ENCODE measurements around the gene RIPK4.

RIPK4 gene

DNA sequence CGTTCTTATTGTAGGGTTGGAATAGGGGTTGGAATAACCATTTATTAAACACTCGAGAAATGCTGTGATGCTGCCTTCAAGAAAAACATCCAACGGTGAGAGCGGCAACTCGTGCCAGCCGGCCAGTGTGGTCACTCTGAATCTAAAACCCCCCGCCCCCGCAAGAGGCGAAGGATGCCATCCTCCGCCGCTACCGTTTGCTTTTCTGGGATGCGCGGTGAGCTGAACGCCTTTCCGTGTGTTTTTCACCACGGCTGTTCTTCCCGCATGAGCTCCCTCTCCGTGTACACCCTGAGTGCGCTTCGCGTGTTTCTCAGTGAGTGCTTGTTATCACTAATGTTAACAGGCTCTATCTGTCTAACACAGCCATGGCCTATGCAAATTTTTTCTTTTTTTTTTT is 42.0 kb upstream of the RIPK4 start:
- no peak for DNase-seq (ENCODE audit: low read depth)
- TF ChIP-seq, protein P1, sequence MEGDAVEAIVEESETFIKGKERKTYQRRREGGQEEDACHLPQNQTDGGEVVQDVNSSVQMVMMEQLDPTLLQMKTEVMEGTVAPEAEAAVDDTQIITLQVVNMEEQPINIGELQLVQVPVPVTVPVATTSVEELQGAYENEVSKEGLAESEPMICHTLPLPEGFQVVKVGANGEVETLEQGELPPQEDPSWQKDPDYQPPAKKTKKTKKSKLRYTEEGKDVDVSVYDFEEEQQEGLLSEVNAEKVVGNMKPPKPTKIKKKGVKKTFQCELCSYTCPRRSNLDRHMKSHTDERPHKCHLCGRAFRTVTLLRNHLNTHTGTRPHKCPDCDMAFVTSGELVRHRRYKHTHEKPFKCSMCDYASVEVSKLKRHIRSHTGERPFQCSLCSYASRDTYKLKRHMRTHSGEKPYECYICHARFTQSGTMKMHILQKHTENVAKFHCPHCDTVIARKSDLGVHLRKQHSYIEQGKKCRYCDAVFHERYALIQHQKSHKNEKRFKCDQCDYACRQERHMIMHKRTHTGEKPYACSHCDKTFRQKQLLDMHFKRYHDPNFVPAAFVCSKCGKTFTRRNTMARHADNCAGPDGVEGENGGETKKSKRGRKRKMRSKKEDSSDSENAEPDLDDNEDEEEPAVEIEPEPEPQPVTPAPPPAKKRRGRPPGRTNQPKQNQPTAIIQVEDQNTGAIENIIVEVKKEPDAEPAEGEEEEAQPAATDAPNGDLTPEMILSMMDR (conservative IDR thresholded peaks at IDR 0.05; ENCODE audit: low read depth, low read length): no peak
- H3K4me3 ChIP-seq (ENCODE audit: low read length): no peak overlapping the region

DNA sequence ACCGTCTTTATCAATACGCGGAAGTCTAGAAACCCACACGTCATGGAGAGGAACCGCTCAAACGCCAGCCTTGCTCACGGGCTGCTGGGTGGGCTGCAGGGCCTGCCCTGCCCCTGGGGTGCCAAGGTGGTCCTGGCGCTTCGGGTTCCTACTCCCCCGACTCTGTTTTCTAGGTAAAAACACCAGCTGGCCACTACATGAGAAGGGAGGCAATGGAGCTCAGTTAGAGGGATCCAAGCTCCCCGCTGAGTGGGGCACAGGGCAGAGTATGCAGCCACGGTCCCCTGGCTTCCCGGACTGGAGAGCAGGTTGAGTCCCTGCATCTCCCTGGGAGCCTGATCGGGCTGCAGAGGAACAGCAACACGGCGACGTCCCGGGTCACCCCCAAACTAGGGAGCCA is 41.2 kb upstream of the RIPK4 start:
- no peak for DNase-seq (ENCODE audit: low read depth)
- TF ChIP-seq, protein P1 (conservative IDR thresholded peaks at IDR 0.05; ENCODE audit: low read depth, low read length): no peak
- H3K4me3 ChIP-seq (ENCODE audit: low read length): no peak overlapping the region

DNA sequence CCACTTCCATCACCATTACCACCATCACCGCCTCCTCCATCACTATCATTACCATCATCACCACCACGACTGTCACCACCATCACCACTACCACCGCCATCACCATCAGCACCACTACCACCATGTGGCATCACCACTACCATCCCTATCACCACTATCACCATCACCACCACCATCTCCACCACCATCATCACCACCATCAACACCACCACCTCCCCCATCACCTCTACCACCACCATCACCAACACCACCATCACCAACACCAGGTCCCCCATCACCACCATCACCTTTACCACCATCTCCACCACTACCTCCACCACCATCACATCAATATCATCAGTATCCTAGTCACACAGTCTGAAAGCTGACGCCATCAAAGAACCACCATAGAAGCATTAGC is 39.9 kb upstream of the RIPK4 start:
- H3K4me3 ChIP-seq (ENCODE audit: low read length): no peak overlapping the region
- no peak for DNase-seq (ENCODE audit: low read depth)
- TF ChIP-seq, protein P1 (conservative IDR thresholded peaks at IDR 0.05; ENCODE audit: low read depth, low read length): no peak

DNA sequence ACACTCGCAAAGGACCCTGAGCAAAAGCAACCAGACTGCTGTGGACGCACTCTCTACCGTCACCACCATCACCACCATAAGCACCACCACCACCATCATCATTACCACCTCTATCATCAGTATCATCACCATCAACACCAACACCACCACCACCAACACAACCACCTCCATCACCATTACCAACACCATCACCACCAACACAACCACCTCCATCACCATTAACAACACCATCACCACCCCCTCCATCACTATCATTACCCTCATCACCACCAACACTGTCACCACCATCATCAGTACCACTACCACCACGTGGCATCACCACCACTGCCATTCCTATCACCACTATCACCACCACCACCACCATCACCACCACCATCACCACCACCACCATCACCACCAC is 38.8 kb upstream of the RIPK4 start:
- no peak for DNase-seq (ENCODE audit: low read depth)
- TF ChIP-seq, protein P1 (conservative IDR thresholded peaks at IDR 0.05; ENCODE audit: low read depth, low read length): no peak
- no peak overlapping the region for H3K4me3 ChIP-seq (ENCODE audit: low read length)

DNA sequence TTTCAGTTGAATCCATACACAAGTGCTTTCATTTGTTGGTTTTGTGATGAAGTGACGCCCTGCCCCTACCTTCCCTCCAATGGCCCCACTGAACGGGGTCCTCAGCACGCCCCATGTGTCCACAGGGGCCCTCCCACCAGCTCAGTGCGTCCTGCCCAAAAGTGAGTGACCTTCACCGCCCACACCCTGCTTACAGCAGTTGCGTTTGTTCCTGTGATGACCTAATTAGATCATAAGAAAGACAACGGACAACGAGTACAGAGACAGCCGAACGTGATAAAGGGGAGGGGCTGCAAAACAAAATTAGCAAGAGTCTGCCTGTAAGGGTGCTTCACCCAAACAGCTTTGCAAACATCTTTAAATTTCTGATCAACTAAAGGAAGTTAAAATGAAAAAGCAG is 38.2 kb upstream of the RIPK4 start:
- no peak overlapping the region for H3K4me3 ChIP-seq (ENCODE audit: low read length)
- DNase-seq (ENCODE audit: low read depth): no peak
- TF ChIP-seq, protein P1 (conservative IDR thresholded peaks at IDR 0.05; ENCODE audit: low read depth, low read length): no peak

DNA sequence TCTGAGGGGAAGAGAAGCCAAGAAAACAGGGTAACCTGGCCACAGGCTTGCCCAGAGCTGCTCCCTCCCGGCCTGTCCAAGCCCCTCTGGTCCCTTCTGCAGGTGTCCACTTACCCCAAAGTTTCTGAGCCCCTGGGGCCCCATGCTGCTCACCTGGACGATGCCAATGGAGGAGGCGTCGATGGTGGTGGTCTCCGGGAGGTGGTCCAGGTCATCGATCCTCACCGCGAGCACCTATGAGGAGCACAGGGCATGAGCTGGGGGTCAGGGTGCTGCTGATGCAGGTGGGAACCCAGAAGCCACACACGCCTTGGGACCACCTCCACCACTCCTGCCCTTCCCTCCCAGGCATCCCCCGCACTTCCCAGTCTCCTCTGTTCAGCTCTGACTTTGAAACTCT is 37.5 kb upstream of the RIPK4 start:
- no peak overlapping the region for H3K4me3 ChIP-seq (ENCODE audit: low read length)
- no peak for DNase-seq (ENCODE audit: low read depth)
- TF ChIP-seq, protein P1 (conservative IDR thresholded peaks at IDR 0.05; ENCODE audit: low read depth, low read length): no peak

DNA sequence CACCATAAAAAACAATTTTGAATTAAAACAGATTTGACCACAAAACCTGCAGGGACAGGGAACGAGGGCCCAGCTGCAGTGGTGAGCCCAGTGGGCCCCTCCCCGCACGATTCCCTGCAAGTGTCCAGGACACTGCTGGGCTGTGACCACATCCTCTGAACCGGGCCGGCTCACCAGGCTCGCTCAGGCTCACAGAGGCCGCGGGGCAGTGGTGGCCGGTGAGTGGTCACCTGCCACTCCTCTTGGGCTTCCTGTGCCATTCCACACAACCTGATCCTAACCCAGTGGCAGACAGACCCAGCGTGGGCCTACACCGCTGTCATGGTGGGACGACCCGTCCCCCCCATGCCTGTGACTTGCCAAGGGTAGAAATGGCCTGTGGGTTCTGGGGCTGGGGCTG is 36.5 kb upstream of the RIPK4 start:
- DNase-seq (ENCODE audit: low read depth): no peak
- H3K4me3 ChIP-seq (ENCODE audit: low read length): no peak overlapping the region
- TF ChIP-seq, protein P1 (conservative IDR thresholded peaks at IDR 0.05; ENCODE audit: low read depth, low read length): no peak
